Measurements from ENCODE around the gene TWF1. TPM values are rescaled to one million over a fixed set of nuclear protein-coding genes. Genes with fewer than 3 reads are reported as not detected.
"Not testable (repeated sequence)": the region's sequence is repeated elsewhere in the genome, so short reads cannot be mapped to it uniquely, and the experiment has no call there.

The TWF1 gene
- total and polyA plus RNA-seq, 2 of the 4 experiments (the other 2 are of a cell fraction), result 67.0 to 141 TPM

- H4K91ac ChIP-seq (ENCODE audit: insufficient read depth, low read depth, low read length); H3K36me3 ChIP-seq (ENCODE audit: control insufficient read depth, insufficient read depth, low read length); H2AK9ac ChIP-seq (replicated peaks; ENCODE audit: low read depth, low read length, poor library complexity); POLR2A ChIA-PET (ENCODE audit: unreplicated experiment); H4K20me1 ChIP-seq (ENCODE audit: insufficient read depth, low read length); H4K5ac ChIP-seq (ENCODE audit: low read depth, low read length); H3K4me2 ChIP-seq (ENCODE audit: low read depth, low read length); H3K4me1 ChIP-seq (ENCODE audit: control insufficient read depth, insufficient read depth, low read length); H2AK5ac ChIP-seq (ENCODE audit: low read depth, low read length); H3K4ac ChIP-seq (ENCODE audit: low read depth, low read length); H3K14ac ChIP-seq (replicated peaks; ENCODE audit: low read depth, low read length); H3K79me1 ChIP-seq (ENCODE audit: low read depth in 1 of 2, low read length in 2 of 2); H3K56ac ChIP-seq (ENCODE audit: extremely low read depth, insufficient read depth, low read length); H2BK15ac ChIP-seq (ENCODE audit: low read depth, low read length); H3K23ac ChIP-seq (ENCODE audit: low read depth, low read length); H3K18ac ChIP-seq (ENCODE audit: low read depth, low read length); H3K27me3 ChIP-seq (ENCODE audit: control insufficient read depth, insufficient read depth, low read length); H3K4me3 ChIP-seq (ENCODE audit: insufficient read depth, low read depth, low read length); intact Hi-C loops (cut with micrococcal nuclease); dilution Hi-C loops (cut with HindIII; ENCODE audit: low sequenced_read_pairs, unreplicated experiment); H3K9me3 ChIP-seq (ENCODE audit: control insufficient read depth, insufficient read depth, low read length); H3K9ac ChIP-seq (ENCODE audit: low read depth, low read length); H2BK20ac ChIP-seq (ENCODE audit: low read depth, low read length); BruUV-seq (replicated peaks); H2BK5ac ChIP-seq (ENCODE audit: low read depth, low read length, poor library complexity, severe bottlenecking); CTCF ChIA-PET; H3K27ac ChIP-seq (ENCODE audit: insufficient read depth, low read length); in situ Hi-C loops (cut with MboI; ENCODE audit: low sequenced_read_pairs); H2AFZ ChIP-seq (replicated peaks; ENCODE audit: low read length, poor library complexity); H3K9me1 ChIP-seq (ENCODE audit: insufficient read depth, low read length); H4K8ac ChIP-seq (ENCODE audit: low read depth in 2 of 2, low read length in 2 of 2); H2BK120ac ChIP-seq (ENCODE audit: low read depth, low read length): not testable (repeated sequence)
- 0 out of 2 replicates have a peak, but pooled peaks have one; percentile 46 for ATAC-seq (ENCODE audit: low read depth)
- peak; percentile 41 for DNase-seq
- no CpG with 5 or more reads among the region's 4 CpGs for WGBS, 2 experiments (ENCODE audit: extremely low coverage in 2 of 2, insufficient read length in 1 of 2)
These were observed 41.5 kb upstream of the TWF1 start for GRCh38 chr12:43847425-43848225.
